Right renal cortex interstitium (tissue), 3 donors: ENCODE data around the gene CDC37L1. TPM values are rescaled to one million over a fixed set of nuclear protein-coding genes. Genes with fewer than 3 reads are reported as not detected.
"Not testable (repeated sequence)": the region's sequence is repeated elsewhere in the genome, so short reads cannot be mapped to it uniquely, and the experiment has no call there.

Experiments
- DNase-seq, 3 donors: peaks; one replicate each; pipeline ENCODE4 v3.0.0-alpha.2; 2013; ENCODE audit warnings: low read depth in 3 of 3, low spot score in 2 of 3
- polyA plus RNA-seq, 3 donors: library from polyadenylated mRNA; unstranded; fragments of 120-200 nt; gene quantifications; one replicate each; pipeline ENCODE4 v1.2.1, GENCODE V29; 2013; ENCODE audit not compliant: insufficient read length in 3 of 3

The CDC37L1 gene
- polyA plus RNA-seq, 3 donors, result 20.7 to 23.0 (median 20.8) TPM

DNA sequence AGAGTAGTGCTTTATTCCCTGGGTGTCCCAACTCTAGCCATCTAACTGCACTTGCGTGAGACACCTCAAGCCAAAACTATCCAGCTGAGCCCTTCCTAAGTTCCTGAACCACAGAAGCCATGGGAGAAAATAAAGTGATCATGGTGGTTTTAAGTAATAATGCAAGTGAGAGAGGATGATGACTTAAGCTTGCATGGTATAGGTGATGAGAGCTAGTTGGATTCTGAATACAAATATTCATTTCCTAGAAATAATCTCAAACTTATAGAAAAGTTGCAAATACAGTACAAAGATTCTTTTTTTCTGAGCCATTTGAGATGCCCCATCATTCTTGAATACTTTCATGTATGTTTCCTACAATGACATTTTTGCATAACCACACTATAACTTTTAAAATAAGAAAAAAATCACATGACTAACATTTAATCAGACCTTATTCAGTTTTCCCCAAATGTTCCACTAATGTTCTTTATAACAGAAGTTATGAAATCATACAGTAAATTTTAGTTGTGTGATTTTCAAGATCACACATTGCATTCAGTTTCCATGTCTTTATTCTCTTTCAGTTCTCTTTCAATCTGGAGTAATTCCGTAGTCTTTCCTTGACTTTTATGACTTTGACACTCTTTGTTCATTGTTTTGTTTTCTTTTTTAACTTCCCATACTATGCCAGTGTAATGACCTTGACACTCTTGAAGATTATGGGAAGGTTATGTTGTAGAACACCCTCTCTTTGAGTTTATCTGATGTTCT, 67.1 kb downstream of the CDC37L1 start:
- DNase-seq, result no peak

DNA sequence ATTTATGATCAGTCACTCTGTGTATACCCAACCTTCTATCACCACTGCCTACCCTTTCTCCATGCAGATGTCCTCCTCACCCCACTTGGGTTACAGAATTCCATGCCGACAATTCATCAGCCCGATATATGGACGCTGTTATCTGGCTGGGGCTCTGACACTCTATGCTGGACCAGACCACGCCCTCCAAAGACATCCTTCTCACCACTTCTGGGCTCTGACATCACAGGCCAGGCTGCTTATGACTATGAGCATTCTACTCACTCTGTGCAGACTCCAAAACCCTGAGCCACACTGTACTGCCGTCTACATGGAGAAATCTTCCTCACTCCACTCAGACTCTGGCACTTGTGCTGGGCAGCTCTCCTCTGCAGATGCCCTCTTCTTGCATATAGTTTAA, 69.2 kb downstream of the CDC37L1 start:
- DNase-seq, result no peak

DNA sequence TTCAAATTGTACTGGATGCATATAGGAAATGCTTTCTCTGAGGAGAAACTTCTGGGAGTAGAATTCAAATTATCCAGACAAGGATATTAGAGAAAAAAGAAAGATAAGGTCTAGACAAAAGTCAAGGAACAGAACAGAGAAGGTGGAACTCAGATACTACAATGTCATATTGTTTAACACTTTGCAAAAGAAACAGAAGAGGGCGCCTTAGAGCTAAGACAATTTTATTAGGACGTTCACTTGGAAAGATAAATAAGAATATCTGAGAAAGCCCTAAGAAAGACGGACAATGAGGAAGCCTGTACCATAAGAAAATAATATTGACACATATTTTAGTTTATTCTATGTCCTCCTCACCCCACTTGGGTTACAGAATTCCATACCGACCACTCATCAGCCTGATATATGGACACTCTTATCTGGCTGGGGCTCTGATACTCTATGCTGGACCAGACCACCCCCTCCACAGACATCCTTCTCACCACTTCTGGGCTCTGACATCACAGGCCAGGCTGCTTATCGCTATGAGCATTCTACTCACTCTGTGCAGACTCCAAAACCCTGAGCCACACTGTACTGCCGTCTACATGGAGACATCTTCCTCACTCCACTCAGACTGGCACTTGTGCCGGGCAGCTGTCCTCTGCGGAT, 70.8 kb downstream of the CDC37L1 start:
- no peak for DNase-seq

DNA sequence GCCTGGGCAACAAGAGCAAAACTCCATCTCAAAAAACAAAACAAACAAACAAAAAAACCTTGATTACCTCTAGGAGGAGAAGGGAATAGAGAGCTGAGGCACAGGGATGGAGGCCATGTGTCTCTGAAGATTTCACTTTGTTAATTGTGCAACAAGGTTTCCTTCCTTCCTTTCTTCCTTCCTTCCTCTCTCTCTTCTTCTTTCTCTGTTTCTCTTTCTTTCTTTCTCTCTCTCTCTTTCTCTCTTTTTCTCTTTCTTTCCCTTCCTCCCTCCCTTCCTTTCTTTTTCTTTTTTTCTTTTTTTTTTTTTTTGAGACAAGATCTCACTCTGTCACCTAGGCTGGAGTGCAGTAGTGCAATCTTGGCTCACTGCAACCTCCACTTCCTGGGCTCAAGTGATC, 75.2 kb downstream of the CDC37L1 start:
- DNase-seq, result not testable (repeated sequence)

DNA sequence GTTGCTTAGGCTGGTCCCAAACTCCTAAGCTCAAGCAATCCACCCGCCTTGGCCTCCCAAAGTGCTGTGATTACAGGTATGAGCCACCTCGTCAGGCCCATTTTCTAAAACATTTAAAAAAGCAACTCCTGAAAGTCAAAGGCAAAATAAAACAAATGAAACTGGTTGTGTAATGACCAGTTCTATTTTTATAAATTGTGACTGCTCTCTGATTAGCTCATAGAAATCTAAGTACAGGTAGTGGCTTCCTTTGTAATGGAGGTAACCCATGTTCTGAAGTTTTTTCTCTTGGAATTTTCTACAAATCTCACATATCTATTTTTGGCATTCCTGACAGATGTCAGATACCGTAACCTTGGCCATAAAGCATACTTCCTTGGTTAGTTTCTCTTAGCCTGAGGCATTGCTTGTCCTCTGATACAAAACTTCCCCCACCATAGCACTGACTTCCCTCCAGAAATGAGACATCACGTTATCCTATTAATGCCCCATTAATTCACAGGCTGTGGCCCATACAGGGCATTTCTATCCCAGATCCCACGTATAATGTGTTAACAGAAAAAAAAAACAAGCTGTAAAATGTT, 75.7 kb downstream of the CDC37L1 start:
- DNase-seq, result no peak

DNA sequence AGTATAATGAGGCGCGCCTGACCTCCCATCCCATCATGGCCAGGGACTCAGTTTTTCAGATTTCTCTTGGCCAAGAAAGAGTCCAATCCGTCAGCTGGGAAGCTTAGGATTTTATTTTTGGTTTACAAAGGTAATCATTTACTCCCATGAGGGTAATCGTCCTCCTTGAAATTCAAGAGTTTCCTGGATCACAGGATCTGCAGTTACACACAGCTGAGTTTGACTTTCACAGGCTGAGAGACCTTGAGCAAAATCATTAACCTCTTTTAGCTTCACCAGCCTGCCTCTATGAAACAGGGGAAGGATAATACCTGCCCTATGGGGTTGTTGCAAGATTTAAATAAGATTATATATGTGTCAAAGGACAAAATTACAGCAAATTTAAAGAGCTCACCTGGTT, 77.1 kb downstream of the CDC37L1 start:
- no peak for DNase-seq

Other genes starting within 250 kb of the CDC37L1 start
- gene SLC1A1, start 189.1 kb upstream of the CDC37L1 start, polyA plus RNA-seq, result 10 to 100 TPM; 22.1 to 23.6 (median 22.2) TPM
- gene PLPP6, start 17.3 kb upstream of the CDC37L1 start, polyA plus RNA-seq, result 10 to 100 TPM; 16.9 to 18.2 (median 17.9) TPM
- 1 to 10 TPM; 3.0 to 3.5 (median 3.1) TPM for gene SPATA6L, start 13.1 kb upstream of the CDC37L1 start, polyA plus RNA-seq
- 100 to 1,000 TPM in 2 of 3 donors, 10 to 100 TPM in 1; 92.2 to 106 (median 105) TPM for gene AK3, start 61.6 kb downstream of the CDC37L1 start, polyA plus RNA-seq
- 10 to 100 TPM; 16.2 to 21.1 (median 20.3) TPM for gene RCL1, start 113.4 kb downstream of the CDC37L1 start, polyA plus RNA-seq